Neural progenitor cell (in vitro differentiated cells): Measurements from ENCODE around the gene MYO5A. TPM values are rescaled to one million over a fixed set of nuclear protein-coding genes. Genes with fewer than 3 reads are reported as not detected.

Experiments
- DNase-seq: peaks from one replicate; pipeline ENCODE4 v3.0.0-alpha.2; 2016; ENCODE audit warnings: low spot score
- H2AFZ ChIP-seq: fragments of 200-600 bp; sonication (generic); replicated peaks from 2 replicates; pipeline ENCODE4 v1.6.1; 2016; ENCODE audit warnings: antibody characterized with exemption
- H3F3A ChIP-seq: fragments of 200-600 bp; sonication (generic); 2 replicates; pipeline ENCODE4 v1.6.1; 2016; ENCODE audit warnings: antibody characterized with exemption, low read depth
- H3K27ac ChIP-seq: fragments of 200-600 bp; sonication (generic); 2 replicates; pipeline ENCODE4 v1.5.1; 2016; ENCODE audit warnings: mild to moderate bottlenecking
- H3K27me3 ChIP-seq: fragments of 200-600 bp; sonication (generic); 2 replicates; pipeline ENCODE4 v1.6.1; 2016; ENCODE audit warnings: mild to moderate bottlenecking, moderate library complexity
- H3K36me3 ChIP-seq: fragments of 200-600 bp; sonication (generic); 2 replicates; pipeline ENCODE4 v1.5.1; 2016
- H3K4me1 ChIP-seq: fragments of 200-600 bp; sonication (generic); 2 replicates; pipeline ENCODE4 v1.6.1; 2016; ENCODE audit warnings: mixed run types
- H3K4me2 ChIP-seq: fragments of 200-600 bp; sonication (generic); 2 replicates; pipeline ENCODE4 v1.6.1; 2016
- H3K4me3 ChIP-seq: fragments of 200-600 bp; sonication (generic); 2 replicates; pipeline ENCODE4 v1.5.1; 2016
- H3K79me2 ChIP-seq: fragments of 200-600 bp; sonication (generic); 2 replicates; pipeline ENCODE4 v1.6.1; 2016; ENCODE audit warnings: low read depth
- H3K9ac ChIP-seq: fragments of 200-600 bp; sonication (generic); 2 replicates; pipeline ENCODE4 v1.6.1; 2016
- H3K9me3 ChIP-seq: fragments of 200-600 bp; sonication (generic); 2 replicates; pipeline ENCODE4 v1.5.1; 2016; ENCODE audit warnings: low read depth
- H4K20me1 ChIP-seq: fragments of 200-600 bp; sonication (generic); 2 replicates; pipeline ENCODE4 v1.6.1; 2016; ENCODE audit warnings: low read depth
- H3K27ac Mint-ChIP-seq: 3 replicates; pipeline ENCODE4 v1.8.0; 2021; ENCODE audit warnings: mixed read lengths
- H3K27me3 Mint-ChIP-seq: 2 replicates; pipeline ENCODE4 v1.8.0; 2022; ENCODE audit warnings: low read depth, mild to moderate bottlenecking, inconsistent platforms, moderate library complexity, mixed read lengths; ENCODE audit not compliant: insufficient read depth
- H3K36me3 Mint-ChIP-seq: 3 replicates; pipeline ENCODE4 v1.8.0; 2021; ENCODE audit warnings: mixed read lengths
- H3K4me1 Mint-ChIP-seq: 3 replicates; pipeline ENCODE4 v1.8.0; 2021; ENCODE audit warnings: mixed read lengths
- H3K4me3 Mint-ChIP-seq: 3 replicates; pipeline ENCODE4 v1.8.0; 2021; ENCODE audit warnings: mild to moderate bottlenecking, moderate library complexity, mixed read lengths
- H3K9me3 Mint-ChIP-seq: 3 replicates; pipeline ENCODE4 v1.8.0; 2020; ENCODE audit warnings: mixed read lengths
- CTCF ChIP-seq: fragments of 200-600 bp; sonication (generic); IDR thresholded peaks from 2 replicates; pipeline ENCODE4 v1.5.1; 2017; ENCODE audit warnings: antibody characterized with exemption, mild to moderate bottlenecking
- EZH2 ChIP-seq: fragments of 200-600 bp; sonication (generic); IDR thresholded peaks from 2 replicates; pipeline ENCODE4 v1.6.1; 2017; ENCODE audit warnings: antibody characterized with exemption, mild to moderate bottlenecking, moderate library complexity
- EZH2phosphoT487 ChIP-seq: fragments of 200-600 bp; sonication (generic); IDR thresholded peaks from 2 replicates; pipeline ENCODE4 v1.6.1; 2017; ENCODE audit warnings: antibody characterized with exemption
- total RNA-seq: library from RNA; depleted of rRNA; stranded (reverse); fragments of >200 nt; gene quantifications from 2 replicates; pipeline ENCODE4 v1.2.3, GENCODE V29; 2015; ENCODE audit warnings: low replicate concordance

The MYO5A gene
- total RNA-seq, 1 donor from 2014 or later = 34.3 TPM

DNA sequence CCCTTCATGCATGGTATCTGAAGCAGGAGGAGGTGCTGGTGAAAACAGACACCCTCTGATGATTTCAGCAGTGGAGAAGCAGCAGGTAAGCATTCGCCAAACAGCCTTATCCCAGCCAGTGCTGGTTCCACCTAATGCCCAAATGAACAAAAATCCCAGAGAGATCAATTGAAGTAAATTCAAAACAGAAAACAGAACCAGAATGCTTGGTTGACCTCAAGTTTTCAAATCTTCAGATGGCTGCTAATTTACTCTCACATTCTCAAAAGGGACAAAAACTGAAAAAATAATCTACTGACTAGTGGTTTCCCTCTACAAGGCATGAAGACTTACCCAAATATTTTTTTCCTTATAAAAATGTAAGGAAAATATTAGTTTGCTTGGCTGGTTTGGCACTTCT lies 146.0 kb downstream of the MYO5A start:
- H2AFZ ChIP-seq = no peak overlapping the region
- no peak overlapping the region for H3K4me2 ChIP-seq
- no peaks in the 10 kb centered on the region for H3K79me2 ChIP-seq
- Mint-ChIP-seq H3K4me1 (no peaks in the 10 kb centered on the region), H3K36me3 (peaks cover 14% of the 10 kb centered on the region), H3K9me3 (no peaks in the 10 kb centered on the region), H3K4me3 (no peak overlapping the region), H3K27ac (no peak overlapping the region), H3K27me3 (peaks cover 2% of the 10 kb centered on the region)
- no peak for DNase-seq
- no peak overlapping the region for H3K9ac ChIP-seq
- no peak overlapping the region for H3K27ac ChIP-seq
- H3K9me3 ChIP-seq = no peaks in the 10 kb centered on the region
- H3K36me3 ChIP-seq = peaks cover 4% of the 10 kb centered on the region
- no peaks in the 10 kb centered on the region for H3K27me3 ChIP-seq
- H4K20me1 ChIP-seq = no peaks in the 10 kb centered on the region
- H3F3A ChIP-seq = no peaks in the 10 kb centered on the region
- no peak overlapping the region for H3K4me3 ChIP-seq
- H3K4me1 ChIP-seq = no peaks in the 10 kb centered on the region
- TF ChIP-seq EZH2phosphoT487 = no peak
- TF ChIP-seq EZH2 = no peak
- TF ChIP-seq CTCF = no peak

- Histone ChIP-seq H2AFZ (no peak overlapping the region), H3K27me3 (no peaks in the 10 kb centered on the region), H4K20me1 (no peaks in the 10 kb centered on the region), H3K4me3 (no peak overlapping the region), H3K9me3 (no peaks in the 10 kb centered on the region), H3K4me2 (no peak overlapping the region), H3K36me3 (peaks cover 4% of the 10 kb centered on the region), H3K4me1 (no peaks in the 10 kb centered on the region), H3F3A (no peaks in the 10 kb centered on the region), H3K9ac (no peak overlapping the region), H3K79me2 (no peaks in the 10 kb centered on the region), H3K27ac (no peak overlapping the region)
- Mint-ChIP-seq H3K36me3 (peaks cover 35% of the 10 kb centered on the region), H3K9me3 (no peaks in the 10 kb centered on the region), H3K27me3 (peaks cover 2% of the 10 kb centered on the region), H3K4me1 (no peaks in the 10 kb centered on the region), H3K4me3 (no peak overlapping the region), H3K27ac (no peak overlapping the region)
- TF ChIP-seq CTCF = no peak
- no peak for DNase-seq
These were observed 149.1 kb downstream of the MYO5A start for GRCh38 chr15:52379395-52380106.

DNA sequence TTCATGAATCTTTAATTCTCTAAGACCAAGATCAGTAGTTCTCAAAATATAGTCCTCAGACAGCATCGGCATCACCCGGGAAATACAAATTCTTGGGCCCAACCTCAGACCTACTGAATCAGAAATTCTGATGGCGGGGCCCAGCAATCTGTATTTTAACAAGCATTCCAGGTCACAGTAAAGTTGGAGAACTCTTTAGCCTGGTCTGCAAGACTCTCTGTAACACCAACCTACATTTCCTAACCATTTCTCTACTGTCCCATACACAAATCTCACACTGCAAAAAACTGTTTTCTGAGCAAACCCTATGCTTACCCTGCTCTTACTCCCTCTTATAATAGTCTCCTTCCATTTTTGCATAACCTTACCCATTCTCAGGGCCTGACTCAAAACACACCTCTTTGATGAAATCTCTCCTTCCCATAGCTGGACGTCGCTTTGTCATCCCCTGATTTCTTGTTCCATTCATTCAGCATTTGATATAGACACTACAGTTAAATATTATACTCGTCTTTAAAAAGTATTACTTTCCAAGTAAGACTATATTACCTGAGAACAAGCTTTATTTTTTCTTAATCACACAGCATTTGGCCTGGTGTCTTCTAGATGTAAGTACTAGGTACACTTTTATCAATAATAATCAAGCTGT lies 149.8 kb downstream of the MYO5A start:
- Histone ChIP-seq H3K36me3 (peaks cover 11% of the 10 kb centered on the region), H4K20me1 (no peaks in the 10 kb centered on the region)
- TF ChIP-seq EZH2 = no peak
- no peak for TF ChIP-seq CTCF
- no peak for TF ChIP-seq EZH2phosphoT487

More for the DNA sequence above, 149.8 kb downstream of the MYO5A start:
- Mint-ChIP-seq H3K27me3 (peaks cover 2% of the 10 kb centered on the region), H3K27ac (no peak overlapping the region), H3K4me3 (no peak overlapping the region), H3K36me3 (peaks cover 40% of the 10 kb centered on the region), H3K4me1 (no peaks in the 10 kb centered on the region), H3K9me3 (no peaks in the 10 kb centered on the region)
- Histone ChIP-seq H3F3A (no peaks in the 10 kb centered on the region), H3K4me1 (no peaks in the 10 kb centered on the region), H3K27me3 (no peaks in the 10 kb centered on the region), H2AFZ (no peak overlapping the region), H3K27ac (no peak overlapping the region), H3K79me2 (no peaks in the 10 kb centered on the region), H3K9ac (no peak overlapping the region), H3K9me3 (no peaks in the 10 kb centered on the region), H3K4me2 (no peak overlapping the region), H3K4me3 (no peak overlapping the region)
- no peak for DNase-seq
